HCT116 (cell line): Measurements from ENCODE around the gene CACNA2D3. TPM values are rescaled to one million over a fixed set of nuclear protein-coding genes. Genes with fewer than 3 reads are reported as not detected.

Experiments used
- ATAC-seq: fragments of 200-7000 bp; cut with Tn5 transposase; 2 replicates; pipeline ENCODE4 v1.9.1; 2020; ENCODE audit warnings: mild to moderate bottlenecking, moderate library complexity
- BruUV-seq: library from RNA; stranded (reverse); fragments of 400-500 nt; replicated peaks from 2 replicates; lab custom pipeline; 2021; lab: Mats Ljungman, UMichigan
- CTCF ChIA-PET: fragments of 300-600 bp; sonication (Branson Sonifier 250); formaldehyde crosslinking; loops from one replicate; lab custom pipeline; 2021; ENCODE audit warnings: antibody characterized with exemption; lab: Charles Lee
- POLR2A ChIA-PET: fragments of 300-600, 350-600 bp; sonication (Branson Sonifier 250); formaldehyde crosslinking; loops from one replicate; lab custom pipeline; 2021; ENCODE audit warnings: antibody characterized with exemption; lab: Charles Lee
- RAD21 ChIA-PET, 2 experiments: fragments of 300-600 bp; sonication (Branson Sonifier 250); formaldehyde crosslinking; loops; one replicate each; lab custom pipeline; 2023; ENCODE audit warnings: low total read pairs in 2 of 2; ENCODE audit not compliant: uncharacterized antibody in 2 of 2, unreplicated experiment in 2 of 2, low non-redundant PET in 1 of 2; lab: Charles Lee
- DNase-seq: peaks from one replicate; pipeline ENCODE4 v3.0.0-alpha.2; 2010; ENCODE audit warnings: low read depth, low spot score
- H2AFZ ChIP-seq: fragments of 200-600 bp; shearing (Covaris generic), sonication (generic); 2 replicates; pipeline ENCODE4 v1.6.1; 2017; ENCODE audit warnings: low read depth, mixed run types, mixed read lengths, antibody characterized with exemption, low read length; ENCODE audit not compliant: poor library complexity, severe bottlenecking
- H3K27ac ChIP-seq: 2 replicates; pipeline ENCODE4 v1.5.1; 2012; ENCODE audit warnings: low read depth, low read length
- H3K27me3 ChIP-seq: fragments of 200-600 bp; sonication (generic); 2 replicates; pipeline ENCODE4 v1.6.1; 2016; ENCODE audit warnings: mixed run types, low read length, mixed read lengths; ENCODE audit not compliant: insufficient read depth
- H3K36me3 ChIP-seq, 2 experiments: fragments of 200-500 bp in 1 of 2; fragments of 200-600 bp in 1 of 2; sonication (Bioruptor generic) in 1 of 2; sonication (generic) in 1 of 2; 2 replicates each; pipeline versions ENCODE4 v1.5.1 to v1.6.1; 2014 to 2016; ENCODE audit warnings: low read length in 2 of 2, inconsistent platforms in 1 of 2, mixed read lengths in 1 of 2, mixed run types in 1 of 2; ENCODE audit not compliant: insufficient read depth in 2 of 2, control insufficient read depth in 1 of 2
- H3K4me1 ChIP-seq, 2 experiments: fragments of 200-600 bp in 1 of 2; sonication (generic) in 1 of 2; 2 replicates each; pipeline versions ENCODE4 v1.5.1 to v1.6.1; 2012 to 2017; ENCODE audit warnings: low read length in 2 of 2, inconsistent platforms in 1 of 2, mild to moderate bottlenecking in 1 of 2, mixed read lengths in 1 of 2, mixed run types in 1 of 2, moderate library complexity in 1 of 2; ENCODE audit not compliant: insufficient read depth in 2 of 2, control insufficient read depth in 1 of 2
- H3K4me2 ChIP-seq: fragments of 200-600 bp; sonication (generic); 2 replicates; pipeline ENCODE4 v1.6.1; 2017; ENCODE audit warnings: mixed run types, low read length, mixed read lengths
- H3K4me3 ChIP-seq, 2 experiments: fragments of 200-600 bp in 1 of 2; sonication (generic) in 1 of 2; replicated peaks in 1 of 2; 2 replicates each; pipeline ENCODE4 v1.5.1; 2011 to 2016; ENCODE audit warnings: low read length in 2 of 2, control low read depth in 1 of 2, low read depth in 1 of 2, mild to moderate bottlenecking in 1 of 2, mixed read lengths in 1 of 2, mixed run types in 1 of 2
- H3K79me2 ChIP-seq: fragments of 200-600 bp; sonication (generic); 2 replicates; pipeline ENCODE4 v1.6.1; 2017; ENCODE audit warnings: mild to moderate bottlenecking, mixed run types, low read length, moderate library complexity, mixed read lengths; ENCODE audit not compliant: insufficient read depth
- H3K9ac ChIP-seq: fragments of 200-600 bp; sonication (generic); 2 replicates; pipeline ENCODE4 v1.6.1; 2016; ENCODE audit warnings: low read length, mixed read lengths
- H3K9me2 ChIP-seq: fragments of 200-600 bp; sonication (generic), shearing (Covaris generic); 2 replicates; pipeline ENCODE4 v1.6.1; 2017; ENCODE audit warnings: mixed run types, mild to moderate bottlenecking, moderate library complexity; ENCODE audit not compliant: insufficient read depth
- H3K9me3 ChIP-seq, 2 experiments: fragments of 200-500 bp in 1 of 2; fragments of 200-600 bp in 1 of 2; sonication (Bioruptor generic) in 1 of 2; sonication (generic) in 1 of 2; 2 replicates each; pipeline ENCODE4 v1.6.1; 2014 to 2017; ENCODE audit warnings: low read length in 2 of 2, mixed read lengths in 2 of 2, inconsistent platforms in 1 of 2, low read depth in 1 of 2, mild to moderate bottlenecking in 1 of 2, mixed run types in 1 of 2, moderate library complexity in 1 of 2; ENCODE audit not compliant: control insufficient read depth in 1 of 2, insufficient read depth in 1 of 2
- H4K20me1 ChIP-seq: fragments of 200-600 bp; sonication (generic), shearing (Covaris generic); 2 replicates; pipeline ENCODE4 v1.6.1; 2017; ENCODE audit warnings: mixed run types, mild to moderate bottlenecking, moderate library complexity; ENCODE audit not compliant: insufficient read depth
- CTCF ChIP-seq, 3 experiments: fragments of 200-600 bp in 1 of 3; sonication (generic) in 1 of 3; IDR thresholded peaks in 2 of 3; conservative IDR thresholded peaks in 1 of 3; 2 replicates each; pipeline ENCODE4 v1.5.1; 2012 to 2017; ENCODE audit warnings: low read depth in 2 of 3, low read length in 2 of 3, antibody characterized with exemption in 1 of 3, borderline replicate concordance in 1 of 3, control low read depth in 1 of 3, mild to moderate bottlenecking in 1 of 3, mixed read lengths in 1 of 3, mixed run types in 1 of 3, moderate library complexity in 1 of 3; ENCODE audit not compliant: insufficient read depth in 1 of 3
- FOSL1 ChIP-seq: IDR thresholded peaks from 2 replicates; pipeline ENCODE4 v1.6.1; 2012; ENCODE audit warnings: low read depth
- POLR2A ChIP-seq: IDR thresholded peaks from 2 replicates; pipeline ENCODE4 v1.7.0; 2011; ENCODE audit warnings: borderline replicate concordance; ENCODE audit not compliant: insufficient read depth, insufficient read length; ENCODE audit errors: extremely low read depth
- SP1 ChIP-seq: IDR thresholded peaks from 2 replicates; pipeline ENCODE4 v1.6.1; 2012; ENCODE audit warnings: low read depth
- SRF ChIP-seq: IDR thresholded peaks from 2 replicates; pipeline ENCODE4 v1.6.1; 2012; ENCODE audit warnings: low read depth
- intact Hi-C: fragments of 100-400 bp; cut with micrococcal nuclease; formaldehyde crosslinking; loops from 2 replicates; pipeline ENCODE4 v1.10.0; 2022
- total RNA-seq: library from RNA; stranded (reverse); gene quantifications from one replicate; pipeline ENCODE4 v1.2.1, GENCODE V29; 2021; ENCODE audit not compliant: unreplicated experiment

The CACNA2D3 gene
- total RNA-seq, 1 experiment from 2014 or later: 0.20 TPM

GRCh38 chr3:55060896-55061719 is 938.8 kb downstream of the CACNA2D3 start:
- intact Hi-C loops: no loop called here
- CTCF ChIA-PET: no interaction called here

More at GRCh38 chr3:55060896-55061719, 938.8 kb downstream of the CACNA2D3 start:
- H3K4me2 ChIP-seq: no peak overlapping the region
- no peak overlapping the region for H3K27ac ChIP-seq
- no peak overlapping the region for H3K9ac ChIP-seq
- H2AFZ ChIP-seq: no peak overlapping the region
- ATAC-seq (no peak), DNase-seq (no peak)
- no peaks in the 10 kb centered on the region for H3K36me3 ChIP-seq
- H4K20me1 ChIP-seq: no peaks in the 10 kb centered on the region
- H3K27me3 ChIP-seq: no peaks in the 10 kb centered on the region
- ChIA-PET RAD21 (no interaction called here), POLR2A (no interaction called here)
- H3K9me2 ChIP-seq: no peaks in the 10 kb centered on the region
- peaks cover 0 to 12% of the 10 kb centered on the region in 2 experiments; a peak in 2 of 4 replicates for H3K9me3 ChIP-seq
- BruUV-seq: no TSS peak
- H3K4me3 ChIP-seq: no peak overlapping the region
- no peaks in the 10 kb centered on the region for H3K4me1 ChIP-seq
- no peaks in the 10 kb centered on the region for H3K79me2 ChIP-seq
- TF ChIP-seq POLR2A: no peak
- TF ChIP-seq SRF: no peak
- no peak for TF ChIP-seq SP1
- no peak for TF ChIP-seq FOSL1
- no peak for TF ChIP-seq CTCF (IDR thresholded peaks at IDR 0.05 in 2 of 3, conservative IDR thresholded peaks at IDR 0.05 in 1 of 3; ENCODE audit: borderline replicate concordance in 1 of 3, insufficient read depth in 1 of 3, low read depth in 2 of 3, low read length in 2 of 3)
- TF ChIP-seq, all 23 proteins: peak for 0
